HG02970 (cell line): Measurements from ENCODE around the gene GCG.
A peak's percentile ranks its signal among the peaks of the same experiment; 100 is the strongest.

Experiments used
- ATAC-seq: cut with Tn5 transposase; IDR thresholded peaks from one replicate; pipeline ENCODE4 v1.9.1; 2021; ENCODE audit warnings: mild to moderate bottlenecking, moderate library complexity, moderate number of reproducible peaks; ENCODE audit not compliant: unreplicated experiment, low FRiP score

The GCG gene

GRCh38 chr2:162153608-162154224 is 1.7 kb upstream of the GCG start:
- peak; percentile 97 for ATAC-seq

DNA sequence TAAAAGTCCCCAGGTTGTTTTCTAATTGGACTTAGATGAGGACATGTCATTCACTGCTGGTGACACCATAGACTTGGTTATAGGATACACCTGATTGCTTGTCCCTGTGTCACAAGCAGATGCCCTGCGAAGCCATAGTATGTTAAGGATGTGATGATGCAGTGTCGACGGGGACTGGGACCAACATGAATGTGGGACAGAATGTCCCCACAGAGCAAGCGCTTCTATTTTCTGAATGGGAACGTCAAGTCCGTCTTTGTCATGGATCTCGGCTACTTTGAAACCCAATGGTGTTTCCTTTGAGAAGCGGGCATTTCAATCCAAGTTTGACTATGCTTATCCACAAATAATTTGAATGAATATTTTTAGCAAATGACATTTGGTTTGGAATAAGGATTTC is 2.1 kb downstream of the GCG start:
- no peak for ATAC-seq

DNA sequence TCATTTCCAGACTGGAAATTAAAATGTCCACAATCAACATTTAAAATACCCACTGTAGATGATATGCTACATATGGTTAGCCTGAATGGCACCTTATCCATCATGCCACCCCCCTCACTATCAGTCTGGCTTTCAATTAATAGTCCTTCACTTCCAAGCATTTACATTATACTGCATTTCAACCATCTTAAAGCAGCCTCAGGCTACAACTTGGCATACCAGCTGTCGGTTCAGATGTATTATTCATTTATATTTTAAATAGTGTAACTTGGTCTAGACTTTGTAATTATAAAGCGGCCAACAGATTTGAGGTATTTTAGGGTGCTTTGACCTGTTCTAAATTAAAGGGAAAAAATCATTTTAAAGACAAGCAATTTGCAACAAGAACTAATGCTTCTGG is 2.6 kb downstream of the GCG start:
- no peak for ATAC-seq

DNA sequence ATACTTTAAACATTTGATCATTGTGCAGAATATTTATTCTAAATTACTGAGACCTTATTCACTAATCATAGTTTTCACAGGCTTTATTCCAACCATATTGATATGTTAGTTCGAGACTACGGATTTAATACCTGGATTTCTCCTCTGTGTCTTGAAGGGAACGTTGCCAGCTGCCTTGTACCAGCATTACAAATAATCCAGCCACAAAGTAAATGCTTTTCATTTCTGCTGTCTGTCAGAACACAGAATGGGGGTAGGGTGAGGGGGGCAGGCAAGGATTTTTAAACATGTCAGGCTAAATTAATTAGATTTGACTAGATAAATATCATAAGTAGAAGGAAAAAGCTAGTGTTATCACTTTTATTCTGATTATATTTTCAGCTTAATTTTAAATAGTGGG is 3.1 kb downstream of the GCG start:
- ATAC-seq, result no peak

- ATAC-seq, result no peak
Observed at GRCh38 chr2:162143969-162144368, 8.1 kb downstream of the GCG start.

GRCh38 chr2:162138310-162138709 is 13.7 kb downstream of the GCG start:
- no peak for ATAC-seq

DNA sequence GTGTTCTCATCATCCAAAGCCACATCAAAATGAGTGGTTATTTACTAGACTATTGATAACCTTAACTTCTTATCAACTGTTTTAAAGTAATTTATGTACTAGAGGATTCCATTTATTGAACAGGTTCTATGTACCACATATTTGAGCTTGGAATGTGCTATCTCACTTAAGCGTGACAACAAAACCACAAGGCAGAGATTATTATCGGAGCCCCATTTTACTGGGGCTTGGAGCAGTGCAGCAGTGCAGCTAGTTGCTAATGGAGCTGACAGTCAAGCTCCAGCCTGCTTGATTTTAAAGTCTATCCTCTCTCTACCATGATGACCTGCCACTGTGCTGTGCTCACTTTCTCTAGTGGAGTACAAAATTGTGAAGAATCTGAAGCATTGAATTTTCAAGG is 24.6 kb downstream of the GCG start:
- no peak for ATAC-seq

DNA sequence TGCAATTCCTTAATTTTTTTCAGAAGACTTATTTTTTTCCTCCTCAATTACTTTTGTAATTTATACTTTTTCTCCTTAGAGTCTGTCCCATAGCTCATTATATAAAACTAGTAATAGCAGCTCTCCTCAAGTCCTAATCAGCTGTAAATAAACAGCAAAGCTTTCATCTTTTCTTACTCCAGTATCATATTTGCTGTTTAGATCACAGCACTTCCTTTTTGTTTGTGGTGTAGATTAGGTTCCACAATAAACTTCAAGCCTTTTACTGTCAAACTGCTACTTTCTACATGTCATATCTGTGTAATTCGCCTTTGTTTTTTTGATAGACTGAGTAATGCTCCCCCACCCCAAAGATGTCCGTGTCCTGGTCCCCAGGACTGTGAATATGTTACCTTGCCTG is 25.5 kb downstream of the GCG start:
- peak; percentile 15 for ATAC-seq

- ATAC-seq, result peak; percentile 69
Observed at GRCh38 chr2:162126111-162126519, 25.9 kb downstream of the GCG start.

- no peak for ATAC-seq
Observed at GRCh38 chr2:162125138-162125537, 26.9 kb downstream of the GCG start.

GRCh38 chr2:162123806-162124758 is 28.0 kb downstream of the GCG start:
- ATAC-seq, result no peak

DNA sequence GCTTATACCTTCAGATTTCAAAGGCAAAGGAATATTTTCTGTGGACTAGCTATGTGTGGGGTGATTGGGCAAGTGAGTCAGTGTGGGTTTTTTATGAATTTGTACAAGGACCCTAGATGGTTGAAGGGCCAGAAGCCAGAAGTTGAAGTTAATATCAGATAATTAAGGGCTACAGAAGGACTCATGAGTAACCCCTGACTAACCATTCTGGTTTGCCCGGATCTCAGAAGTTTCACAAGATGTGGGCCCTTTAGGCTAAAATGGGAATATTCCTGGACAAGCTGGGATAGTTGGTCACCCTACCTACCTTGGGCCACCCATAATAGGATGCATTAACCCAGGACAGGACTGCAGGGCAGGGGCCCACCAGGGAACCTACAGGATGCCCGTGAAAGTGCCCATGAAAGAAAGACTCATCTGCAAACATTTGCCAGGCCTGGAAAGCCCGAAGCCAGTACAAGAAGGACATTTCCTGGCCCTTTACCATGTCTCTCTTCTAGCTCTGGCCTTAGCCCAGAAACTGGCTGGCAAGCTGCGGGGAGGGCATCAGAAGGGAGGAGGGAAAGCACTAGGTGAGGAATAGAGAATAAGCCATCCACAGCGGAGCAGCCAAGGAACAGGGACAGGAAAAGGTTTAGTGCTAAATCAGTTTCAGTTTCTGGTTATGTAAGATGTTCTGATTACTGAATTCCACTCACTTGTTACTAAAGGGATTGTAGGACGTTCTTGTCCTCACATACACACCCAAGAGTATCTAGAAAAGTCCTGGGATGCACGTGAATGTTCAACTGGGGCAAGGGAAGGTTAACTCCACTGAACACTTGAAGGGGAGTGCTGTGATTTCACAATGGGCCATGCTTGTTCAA is 33.6 kb downstream of the GCG start:
- ATAC-seq, result no peak

- ATAC-seq, result no peak
Observed at GRCh38 chr2:162116352-162116751, 35.7 kb downstream of the GCG start.

DNA sequence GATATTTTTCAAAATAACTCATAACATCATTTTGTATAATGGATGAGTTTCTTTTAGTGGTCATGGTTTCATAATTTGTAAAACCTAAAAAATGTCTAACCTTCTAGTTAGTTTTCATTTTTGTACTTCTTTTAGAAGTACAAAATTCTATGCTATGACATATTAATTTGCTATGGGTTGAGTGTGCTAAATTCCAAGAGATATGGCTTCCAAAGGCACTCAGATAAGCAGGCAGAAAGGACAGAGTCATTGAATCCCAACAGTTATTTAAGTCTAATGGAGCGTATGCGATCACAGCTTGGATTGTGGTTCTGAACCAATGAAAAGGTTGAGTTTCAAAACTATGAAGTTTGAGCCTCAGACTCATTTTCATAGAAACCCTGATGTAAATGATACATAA is 37.0 kb downstream of the GCG start:
- ATAC-seq, result no peak

DNA sequence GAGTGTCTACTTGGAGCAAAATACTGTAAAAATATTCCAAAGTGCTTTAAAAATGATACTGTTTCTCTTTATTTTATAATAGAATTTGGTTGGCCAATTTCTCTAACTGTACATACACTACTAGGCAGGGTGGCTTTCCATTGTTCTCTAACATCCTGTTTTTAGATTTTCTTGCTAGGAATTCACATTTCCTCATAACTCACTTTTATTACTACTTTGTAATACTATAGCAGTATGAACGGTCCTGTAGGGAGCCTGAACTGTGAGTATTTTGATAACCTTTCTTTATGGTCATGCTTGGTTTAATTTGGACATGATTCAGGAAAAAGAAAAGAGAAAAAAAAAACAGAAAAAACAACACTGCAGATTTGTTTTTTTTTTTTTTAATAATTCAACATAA is 37.8 kb downstream of the GCG start:
- ATAC-seq, result no peak

DNA sequence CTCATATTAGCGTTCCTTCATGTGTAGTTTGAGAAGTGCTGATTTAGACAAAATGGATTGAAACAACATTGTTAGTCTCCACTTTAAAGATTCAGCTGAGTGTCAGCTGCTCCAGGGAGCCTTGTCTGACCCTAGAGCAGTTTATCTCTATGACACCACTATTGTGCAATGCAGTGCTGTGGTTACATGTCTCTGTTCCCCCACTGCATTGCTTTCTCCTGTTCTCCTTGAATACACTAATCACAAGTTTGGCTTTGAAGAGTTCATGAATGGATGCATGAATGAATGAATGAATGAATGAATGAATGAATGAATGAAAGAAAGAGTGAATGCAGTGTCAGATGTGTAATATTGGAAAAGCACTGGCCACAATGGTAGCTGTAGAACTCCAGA is 38.3 kb downstream of the GCG start:
- no peak for ATAC-seq

- no peak for ATAC-seq
Observed at GRCh38 chr2:162113088-162113775, 38.8 kb downstream of the GCG start.

GRCh38 chr2:162111958-162112850 is 39.8 kb downstream of the GCG start:
- no peak for ATAC-seq

DNA sequence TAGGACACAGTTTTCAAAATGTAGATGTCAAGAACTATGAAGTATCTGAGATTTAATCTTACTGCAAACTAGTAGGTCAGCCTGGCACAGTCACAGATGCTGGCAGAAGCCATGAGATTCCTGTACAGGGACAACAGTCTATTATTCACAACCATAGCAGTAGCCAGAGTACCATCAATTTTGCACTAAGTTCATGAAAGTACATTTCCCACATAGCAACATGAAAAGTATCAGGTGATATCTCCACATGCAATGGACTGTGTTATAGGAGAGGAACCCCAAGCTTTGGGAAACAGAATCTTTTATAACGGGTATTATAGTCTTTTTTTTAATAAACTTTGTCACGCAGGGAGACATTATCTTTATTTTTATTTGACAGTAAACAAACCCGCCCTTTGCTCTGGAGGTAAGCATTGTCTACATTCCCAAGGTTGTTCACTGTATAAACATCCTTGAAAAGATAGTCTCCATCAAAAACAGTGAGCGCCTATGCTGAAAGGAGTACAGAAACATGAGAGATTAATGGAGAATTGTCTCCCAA is 44.6 kb downstream of the GCG start:
- no peak for ATAC-seq
